Measurements from ENCODE around the gene MAN1A1.

The MAN1A1 gene

DNA sequence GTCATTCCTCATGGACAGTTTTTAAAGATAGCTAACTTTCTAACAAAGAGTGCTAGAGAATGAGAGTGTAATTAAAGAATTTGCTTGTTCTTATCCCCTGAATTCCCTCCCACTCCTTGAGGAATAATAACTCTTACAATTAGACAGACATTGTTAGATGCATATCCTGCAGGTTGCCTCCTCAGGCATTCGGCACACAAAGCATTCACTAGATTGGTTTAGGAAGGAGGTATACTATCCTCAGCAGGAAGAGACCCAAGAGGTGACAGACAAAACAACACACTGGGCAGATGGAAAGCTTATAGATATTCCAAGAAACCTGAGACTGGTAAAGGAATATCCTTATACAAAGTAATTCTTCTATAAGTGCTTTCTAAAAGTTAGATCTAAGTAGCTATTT lies 162.0 kb downstream of the MAN1A1 start:
- Histone ChIP-seq H3K27me3 (ENCODE audit: control insufficient read depth, low read length) (no peaks in the 10 kb centered on the region), H3K4me3 (ENCODE audit: low read length) (no peak overlapping the region), H4K20me1 (ENCODE audit: control insufficient read depth, insufficient read depth, low read depth, low read length) (no peaks in the 10 kb centered on the region), H3K9me2 (replicated peaks; ENCODE audit: control insufficient read depth, low read length) (no peaks in the 10 kb centered on the region), H3K4me1 (ENCODE audit: control insufficient read depth, low read length) (no peaks in the 10 kb centered on the region), H3K27ac (ENCODE audit: low read depth, low read length) (no peak overlapping the region), H3K36me3 (ENCODE audit: control insufficient read depth, low read length) (no peaks in the 10 kb centered on the region), H3K9me3 (ENCODE audit: control insufficient read depth, insufficient read depth, low read length) (no peaks in the 10 kb centered on the region), H3K79me2 (ENCODE audit: control insufficient read depth, low read length) (no peaks in the 10 kb centered on the region), H3F3A (ENCODE audit: control insufficient read depth, insufficient read depth) (no peaks in the 10 kb centered on the region), H3K4me2 (ENCODE audit: low read length) (no peak overlapping the region)
- TF ChIP-seq EZH2phosphoT487 (IDR thresholded peaks at IDR 0.05; ENCODE audit: borderline replicate concordance, low read length), result no peak

DNA sequence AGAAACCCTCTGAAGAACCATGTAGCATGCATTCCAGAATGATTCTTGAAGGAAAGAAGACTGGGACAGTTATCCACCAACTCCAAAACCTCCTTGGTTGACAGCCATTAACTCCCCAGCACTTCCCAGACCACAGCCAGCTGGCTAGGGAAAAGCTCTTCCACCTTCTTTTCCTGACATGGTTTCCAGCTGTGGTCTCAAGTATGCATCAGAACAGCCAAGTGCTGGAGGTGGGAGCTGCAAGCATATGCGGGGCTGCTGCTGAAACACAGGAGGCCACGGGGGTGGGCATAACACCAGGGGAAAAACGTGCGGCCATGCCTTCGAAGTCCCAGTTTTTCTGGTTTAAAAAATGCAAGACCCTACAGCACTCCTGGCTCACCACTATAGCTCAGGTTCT lies 163.1 kb downstream of the MAN1A1 start:
- no peak overlapping the region for H3K27ac ChIP-seq (ENCODE audit: low read depth, low read length)
- H3K4me1 ChIP-seq (ENCODE audit: control insufficient read depth, low read length), result no peaks in the 10 kb centered on the region
- no peaks in the 10 kb centered on the region for H3K36me3 ChIP-seq (ENCODE audit: control insufficient read depth, low read length)
- no peaks in the 10 kb centered on the region for H3K9me3 ChIP-seq (ENCODE audit: control insufficient read depth, insufficient read depth, low read length)
- H3F3A ChIP-seq (ENCODE audit: control insufficient read depth, insufficient read depth), result no peaks in the 10 kb centered on the region
- no peak overlapping the region for H3K4me2 ChIP-seq (ENCODE audit: low read length)
- no peaks in the 10 kb centered on the region for H4K20me1 ChIP-seq (ENCODE audit: control insufficient read depth, insufficient read depth, low read depth, low read length)
- H3K9me2 ChIP-seq (replicated peaks; ENCODE audit: control insufficient read depth, low read length), result no peaks in the 10 kb centered on the region
- no peaks in the 10 kb centered on the region for H3K79me2 ChIP-seq (ENCODE audit: control insufficient read depth, low read length)
- TF ChIP-seq, protein P1, sequence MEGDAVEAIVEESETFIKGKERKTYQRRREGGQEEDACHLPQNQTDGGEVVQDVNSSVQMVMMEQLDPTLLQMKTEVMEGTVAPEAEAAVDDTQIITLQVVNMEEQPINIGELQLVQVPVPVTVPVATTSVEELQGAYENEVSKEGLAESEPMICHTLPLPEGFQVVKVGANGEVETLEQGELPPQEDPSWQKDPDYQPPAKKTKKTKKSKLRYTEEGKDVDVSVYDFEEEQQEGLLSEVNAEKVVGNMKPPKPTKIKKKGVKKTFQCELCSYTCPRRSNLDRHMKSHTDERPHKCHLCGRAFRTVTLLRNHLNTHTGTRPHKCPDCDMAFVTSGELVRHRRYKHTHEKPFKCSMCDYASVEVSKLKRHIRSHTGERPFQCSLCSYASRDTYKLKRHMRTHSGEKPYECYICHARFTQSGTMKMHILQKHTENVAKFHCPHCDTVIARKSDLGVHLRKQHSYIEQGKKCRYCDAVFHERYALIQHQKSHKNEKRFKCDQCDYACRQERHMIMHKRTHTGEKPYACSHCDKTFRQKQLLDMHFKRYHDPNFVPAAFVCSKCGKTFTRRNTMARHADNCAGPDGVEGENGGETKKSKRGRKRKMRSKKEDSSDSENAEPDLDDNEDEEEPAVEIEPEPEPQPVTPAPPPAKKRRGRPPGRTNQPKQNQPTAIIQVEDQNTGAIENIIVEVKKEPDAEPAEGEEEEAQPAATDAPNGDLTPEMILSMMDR (IDR thresholded peaks at IDR 0.05; ENCODE audit: low read depth, low read length, poor library complexity, severe bottlenecking), result no peak
- TF ChIP-seq EZH2phosphoT487 (IDR thresholded peaks at IDR 0.05; ENCODE audit: borderline replicate concordance, low read length), result no peak
- H3K4me3 ChIP-seq (ENCODE audit: low read length), result no peak overlapping the region
- no peaks in the 10 kb centered on the region for H3K27me3 ChIP-seq (ENCODE audit: control insufficient read depth, low read length)

DNA sequence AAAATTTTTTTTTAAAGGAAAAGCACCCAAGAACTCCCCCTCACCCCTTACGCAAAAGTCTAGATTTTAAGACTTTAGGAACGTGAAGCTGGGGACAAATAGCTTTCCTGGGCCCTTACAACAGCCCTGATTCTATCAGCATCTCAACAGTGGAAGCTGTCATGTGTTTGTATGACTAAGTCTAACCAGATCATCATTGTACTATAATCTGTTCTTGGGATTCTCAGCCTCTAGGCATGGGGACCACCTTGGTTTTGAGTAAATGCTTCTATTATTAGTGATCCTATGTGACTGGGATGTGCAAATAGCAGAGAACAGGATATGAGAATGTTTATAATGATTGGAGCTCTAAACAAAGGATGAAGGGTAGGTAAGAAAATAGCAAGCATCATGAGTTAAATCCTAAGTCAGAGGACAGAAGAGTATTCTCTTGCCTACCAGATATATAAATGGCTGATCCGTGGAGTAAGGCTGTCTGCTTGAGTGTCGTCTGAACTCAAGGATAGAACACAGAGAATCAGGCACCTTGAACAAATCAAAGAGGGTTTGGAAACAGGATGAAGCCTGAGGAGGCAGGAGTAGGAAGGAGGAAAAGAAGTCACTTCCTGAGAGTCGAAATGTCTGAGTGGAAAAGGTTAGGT lies 165.4 kb downstream of the MAN1A1 start:
- Histone ChIP-seq H3K4me3 (ENCODE audit: low read length) (no peak overlapping the region), H3F3A (ENCODE audit: control insufficient read depth, insufficient read depth) (no peaks in the 10 kb centered on the region), H4K20me1 (ENCODE audit: control insufficient read depth, insufficient read depth, low read depth, low read length) (no peaks in the 10 kb centered on the region), H3K4me2 (ENCODE audit: low read length) (no peak overlapping the region), H3K36me3 (ENCODE audit: control insufficient read depth, low read length) (no peaks in the 10 kb centered on the region), H3K27ac (ENCODE audit: low read depth, low read length) (no peak overlapping the region), H3K9me2 (replicated peaks; ENCODE audit: control insufficient read depth, low read length) (no peaks in the 10 kb centered on the region), H3K79me2 (ENCODE audit: control insufficient read depth, low read length) (no peaks in the 10 kb centered on the region), H3K9me3 (ENCODE audit: control insufficient read depth, insufficient read depth, low read length) (no peaks in the 10 kb centered on the region), H3K27me3 (ENCODE audit: control insufficient read depth, low read length) (no peaks in the 10 kb centered on the region), H3K4me1 (ENCODE audit: control insufficient read depth, low read length) (no peaks in the 10 kb centered on the region)
- TF ChIP-seq, protein P1 (IDR thresholded peaks at IDR 0.05; ENCODE audit: low read depth, low read length, poor library complexity, severe bottlenecking), result no peak
- no peak for TF ChIP-seq EZH2phosphoT487 (IDR thresholded peaks at IDR 0.05; ENCODE audit: borderline replicate concordance, low read length)

DNA sequence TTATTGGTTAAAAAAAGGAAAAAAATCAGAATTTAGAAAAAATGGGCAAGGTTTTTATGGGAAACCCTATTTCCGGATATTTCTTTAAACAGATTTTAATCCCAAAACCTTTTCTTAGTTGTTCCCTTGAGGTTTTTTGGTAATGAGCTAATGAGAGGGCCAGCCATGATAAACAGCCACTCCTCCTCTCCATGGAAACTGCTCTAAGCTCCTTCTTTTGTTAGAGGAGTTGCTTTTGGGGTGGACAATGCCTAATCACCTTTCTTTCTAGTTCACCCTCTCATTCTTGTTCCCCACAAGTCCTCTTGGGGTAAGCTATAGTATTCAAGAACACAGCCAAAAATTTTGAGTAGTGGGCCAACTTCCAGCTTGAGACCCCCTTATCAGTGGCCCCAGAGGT lies 166.1 kb downstream of the MAN1A1 start:
- Histone ChIP-seq H3K4me1 (ENCODE audit: control insufficient read depth, low read length) (no peaks in the 10 kb centered on the region), H4K20me1 (ENCODE audit: control insufficient read depth, insufficient read depth, low read depth, low read length) (no peaks in the 10 kb centered on the region), H3K9me2 (replicated peaks; ENCODE audit: control insufficient read depth, low read length) (no peaks in the 10 kb centered on the region), H3K36me3 (ENCODE audit: control insufficient read depth, low read length) (no peaks in the 10 kb centered on the region), H3K9me3 (ENCODE audit: control insufficient read depth, insufficient read depth, low read length) (no peaks in the 10 kb centered on the region), H3K4me2 (ENCODE audit: low read length) (no peak overlapping the region), H3K27ac (ENCODE audit: low read depth, low read length) (no peak overlapping the region), H3K27me3 (ENCODE audit: control insufficient read depth, low read length) (no peaks in the 10 kb centered on the region), H3K79me2 (ENCODE audit: control insufficient read depth, low read length) (no peaks in the 10 kb centered on the region), H3K4me3 (ENCODE audit: low read length) (no peak overlapping the region), H3F3A (ENCODE audit: control insufficient read depth, insufficient read depth) (no peaks in the 10 kb centered on the region)
- TF ChIP-seq EZH2phosphoT487 (IDR thresholded peaks at IDR 0.05; ENCODE audit: borderline replicate concordance, low read length), result no peak
- TF ChIP-seq, protein P1 (IDR thresholded peaks at IDR 0.05; ENCODE audit: low read depth, low read length, poor library complexity, severe bottlenecking), result no peak
